Esophagus squamous epithelium (tissue), 4 donors: ENCODE measurements around the gene MAP2K7.

Source experiments
- POLR2A ChIP-seq, 4 donors: fragments of 450-650 bp; IDR thresholded peaks; one replicate each; pipeline ENCODE4 v1.6.1; 2017; ENCODE audit warnings: antibody characterized with exemption in 4 of 4, mild to moderate bottlenecking in 4 of 4, moderate library complexity in 3 of 4
- TF ChIP-seq, protein P1 (sequence below), 6 experiments: fragments of 450-650 bp in 4 of 6; fragments of 200-600 bp in 2 of 6; sonication (generic) in 2 of 6; IDR thresholded peaks; one replicate each; pipeline ENCODE4 v1.5.1; 2016 to 2019; ENCODE audit warnings: antibody characterized with exemption in 6 of 6, mild to moderate bottlenecking in 4 of 6, moderate library complexity in 4 of 6

- TF ChIP-seq, protein P1, sequence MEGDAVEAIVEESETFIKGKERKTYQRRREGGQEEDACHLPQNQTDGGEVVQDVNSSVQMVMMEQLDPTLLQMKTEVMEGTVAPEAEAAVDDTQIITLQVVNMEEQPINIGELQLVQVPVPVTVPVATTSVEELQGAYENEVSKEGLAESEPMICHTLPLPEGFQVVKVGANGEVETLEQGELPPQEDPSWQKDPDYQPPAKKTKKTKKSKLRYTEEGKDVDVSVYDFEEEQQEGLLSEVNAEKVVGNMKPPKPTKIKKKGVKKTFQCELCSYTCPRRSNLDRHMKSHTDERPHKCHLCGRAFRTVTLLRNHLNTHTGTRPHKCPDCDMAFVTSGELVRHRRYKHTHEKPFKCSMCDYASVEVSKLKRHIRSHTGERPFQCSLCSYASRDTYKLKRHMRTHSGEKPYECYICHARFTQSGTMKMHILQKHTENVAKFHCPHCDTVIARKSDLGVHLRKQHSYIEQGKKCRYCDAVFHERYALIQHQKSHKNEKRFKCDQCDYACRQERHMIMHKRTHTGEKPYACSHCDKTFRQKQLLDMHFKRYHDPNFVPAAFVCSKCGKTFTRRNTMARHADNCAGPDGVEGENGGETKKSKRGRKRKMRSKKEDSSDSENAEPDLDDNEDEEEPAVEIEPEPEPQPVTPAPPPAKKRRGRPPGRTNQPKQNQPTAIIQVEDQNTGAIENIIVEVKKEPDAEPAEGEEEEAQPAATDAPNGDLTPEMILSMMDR (IDR thresholded peaks at IDR 0.05) = no peak
- TF ChIP-seq POLR2A (IDR thresholded peaks at IDR 0.05) = no peak
These were observed 39.3 kb downstream of the MAP2K7 start for GRCh38 chr19:7942981-7943443.
